GM19452 (cell line): ENCODE data around the gene CHI3L1.
A peak's percentile ranks its signal among the peaks of the same experiment; 100 is the strongest.

Source experiments
- ATAC-seq: cut with Tn5 transposase; IDR thresholded peaks from one replicate; pipeline ENCODE4 v1.9.1; 2021; ENCODE audit not compliant: unreplicated experiment

The CHI3L1 gene

GRCh38 chr1:203181586-203182386 lies 4.7 kb downstream of the CHI3L1 start:
- ATAC-seq, result no peak

- ATAC-seq, result no peak
Observed at GRCh38 chr1:203180611-203181330, 5.7 kb downstream of the CHI3L1 start.

- ATAC-seq, result no peak
Observed at GRCh38 chr1:203179667-203180005, 6.9 kb downstream of the CHI3L1 start.

GRCh38 chr1:203178821-203179666 lies 7.5 kb downstream of the CHI3L1 start:
- ATAC-seq, result no peak

- no peak for ATAC-seq
Observed at GRCh38 chr1:203178083-203178482, 8.4 kb downstream of the CHI3L1 start.

GRCh38 chr1:203177470-203178039 lies 8.9 kb downstream of the CHI3L1 start:
- no peak for ATAC-seq

- no peak for ATAC-seq
Observed at GRCh38 chr1:203177036-203177405, 9.5 kb downstream of the CHI3L1 start.

GRCh38 chr1:203176273-203177035 lies 10.1 kb downstream of the CHI3L1 start:
- no peak for ATAC-seq

GRCh38 chr1:203175827-203176241 lies 10.7 kb downstream of the CHI3L1 start:
- no peak for ATAC-seq

- no peak for ATAC-seq
Observed at GRCh38 chr1:203175237-203175826, 11.2 kb downstream of the CHI3L1 start, which contains the start of gene MYBPH. Gene MYBPH, minus strand, starts transcription at chr1:203175826. Its CDS starts 71 bp downstream, at chr1:203175755.

GRCh38 chr1:203174324-203174985 lies 12.0 kb downstream of the CHI3L1 start:
- no peak for ATAC-seq

GRCh38 chr1:203173566-203173965 lies 12.9 kb downstream of the CHI3L1 start:
- peak; percentile 89 for ATAC-seq

GRCh38 chr1:203173011-203173555 lies 13.4 kb downstream of the CHI3L1 start:
- ATAC-seq, result no peak

- no peak for ATAC-seq
Observed at GRCh38 chr1:203172184-203173010, 14.1 kb downstream of the CHI3L1 start.

GRCh38 chr1:203171341-203172183 lies 14.9 kb downstream of the CHI3L1 start:
- ATAC-seq, result no peak

GRCh38 chr1:203170625-203171330 lies 15.7 kb downstream of the CHI3L1 start:
- ATAC-seq, result no peak
